ENCODE results near the gene ZNF599.
A peak's percentile ranks its signal among the peaks of the same experiment; 100 is the strongest.
"Not testable (repeated sequence)": the region's sequence is repeated elsewhere in the genome, so short reads cannot be mapped to it uniquely, and the experiment has no call there.

Gene ZNF599

GRCh38 chr19:34772697-34773554 lies at the start of gene ZNF599:
ZNF599 (minus strand) TSS chr19:34773215; CDS start chr19:34772841, 374 bp downstream.
- Histone ChIP-seq H3K27ac (peak within 1 kb of the TSS; percentile 46 to 90 (median 83)), H3K4me3 (peak within 1 kb of the TSS; percentile 54 to 86 (median 67))

DNA sequence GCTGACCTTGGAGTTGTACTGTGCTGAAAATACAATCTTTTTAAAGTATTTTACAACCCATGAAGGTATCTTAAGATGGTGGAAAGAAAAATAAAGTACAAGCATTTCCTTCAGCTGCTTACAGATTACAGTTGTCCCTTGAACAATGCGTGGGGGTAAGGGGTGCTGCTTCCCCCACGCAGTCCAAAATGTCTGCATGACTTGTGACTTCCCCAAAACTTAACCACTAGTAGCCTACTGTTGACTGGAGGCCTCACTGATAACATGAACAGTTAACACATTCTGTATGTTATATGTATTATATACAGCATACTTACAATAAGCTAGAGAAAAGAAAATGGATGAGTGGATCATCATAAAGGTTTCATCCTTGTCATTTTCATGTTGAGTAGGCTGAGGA lies 45.3 kb upstream of the ZNF599 start:
- Histone ChIP-seq H3K4me3 (no peak overlapping the region), H3K27ac (no peak overlapping the region)

DNA sequence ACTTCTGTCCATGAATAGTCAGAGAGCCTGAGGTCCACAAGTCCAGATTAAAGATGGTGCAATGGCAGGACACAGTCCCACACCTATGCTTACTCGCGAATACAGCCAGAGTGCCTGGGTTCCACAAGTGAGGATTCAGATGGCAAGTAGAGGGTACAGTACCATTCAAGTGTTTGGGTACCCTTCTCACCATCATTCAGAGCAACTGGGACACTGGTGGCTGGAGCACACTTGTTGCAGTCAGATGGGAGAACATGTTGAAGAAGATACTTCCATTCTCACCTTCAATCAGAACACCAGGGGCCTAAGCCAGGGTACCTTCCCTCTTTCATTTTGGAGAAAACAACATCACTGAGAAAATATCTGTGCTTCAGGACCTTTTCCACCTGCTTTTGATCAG lies 43.7 kb upstream of the ZNF599 start:
- Histone ChIP-seq H3K27ac (no peak overlapping the region), H3K4me3 (no peak overlapping the region)

DNA sequence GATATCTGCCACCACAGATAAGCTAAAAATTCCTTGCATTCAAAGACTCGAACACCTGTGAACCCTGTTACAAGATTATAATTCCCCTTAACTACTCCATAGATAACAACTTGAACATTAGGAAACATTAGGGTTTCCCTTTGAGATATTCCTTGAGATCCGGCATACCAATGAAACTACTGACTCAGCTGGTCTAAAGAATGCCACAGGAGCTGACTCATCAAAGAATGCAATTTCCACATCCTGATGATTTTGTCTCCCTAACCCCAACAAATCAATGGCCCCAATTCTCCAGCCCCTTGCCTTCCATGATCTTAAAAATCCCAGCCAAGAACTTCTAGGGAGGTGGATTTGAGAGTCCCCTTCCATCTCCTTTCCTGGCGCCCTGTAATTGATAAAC lies 35.6 kb upstream of the ZNF599 start:
- H3K4me3 ChIP-seq: no peak overlapping the region
- H3K27ac ChIP-seq: no peak overlapping the region

DNA sequence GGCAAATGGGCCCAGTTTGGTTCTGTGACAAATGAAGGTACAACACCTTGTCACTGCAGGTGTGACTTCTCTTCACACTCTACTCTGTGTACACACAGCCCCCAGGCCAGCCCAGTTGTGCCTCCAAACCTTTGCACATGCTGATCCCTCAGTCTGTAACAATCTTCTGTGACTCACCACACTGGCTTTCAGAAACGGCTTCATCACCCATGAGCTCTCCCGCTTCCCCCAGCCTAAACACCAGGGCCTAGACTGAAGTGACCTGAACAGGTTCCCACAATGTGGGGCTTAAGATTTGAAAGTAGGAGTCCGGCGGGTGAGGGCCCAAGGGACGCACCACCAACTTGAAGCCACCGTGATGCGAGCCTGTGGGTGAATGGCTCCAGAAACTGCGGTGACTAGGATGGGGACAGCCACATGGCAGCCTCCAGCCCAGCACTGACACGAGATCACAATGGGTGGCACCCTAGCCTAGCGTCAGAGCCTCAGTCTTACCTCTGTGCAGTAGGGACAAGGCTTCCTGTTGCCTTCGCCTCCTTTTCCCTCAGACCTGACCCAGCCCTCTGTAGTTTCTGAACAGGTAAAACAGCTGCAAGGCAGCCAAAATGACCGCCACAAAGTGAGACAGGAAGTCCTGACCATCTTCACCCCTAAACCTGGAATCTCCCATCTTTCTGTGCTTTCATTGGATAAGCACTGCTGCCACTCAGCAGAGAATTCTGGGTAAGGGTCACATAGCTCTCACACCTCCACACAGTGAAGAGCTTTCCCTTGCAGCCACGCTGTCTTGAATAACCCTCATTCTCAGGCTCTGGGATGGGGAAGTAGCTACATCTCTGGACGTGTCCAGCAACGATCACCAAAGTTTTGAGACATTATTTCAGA lies 34.2 kb upstream of the ZNF599 start:
- no peak overlapping the region for H3K4me3 ChIP-seq
- no peak overlapping the region for H3K27ac ChIP-seq

DNA sequence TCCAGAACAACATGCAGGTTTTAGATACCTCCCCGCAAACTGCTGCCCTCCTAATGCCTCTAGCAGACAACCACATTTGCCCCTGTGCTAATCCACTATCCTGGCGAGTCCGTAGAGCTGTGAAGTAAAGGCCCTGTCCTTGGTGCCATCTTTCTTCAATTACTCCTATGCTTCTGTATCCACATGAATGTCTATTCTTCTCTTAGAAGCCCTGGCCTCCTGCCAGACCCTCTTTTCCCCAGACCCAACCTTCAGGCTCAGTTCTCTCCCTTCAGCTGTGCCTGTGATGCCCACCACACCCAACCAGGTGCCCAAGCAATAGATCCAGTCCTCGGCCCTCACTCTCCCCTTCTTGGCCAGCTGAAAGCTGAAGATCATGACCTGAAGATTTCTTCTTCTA lies 31.1 kb upstream of the ZNF599 start:
- no peak overlapping the region for H3K4me3 ChIP-seq
- H3K27ac ChIP-seq: no peak overlapping the region

GRCh38 chr19:34796953-34797352 lies 23.9 kb upstream of the ZNF599 start:
- not testable (repeated sequence) for H3K4me3 ChIP-seq

GRCh38 chr19:34794066-34794960 lies 21.3 kb upstream of the ZNF599 start:
- Histone ChIP-seq H3K27ac (no peak overlapping the region), H3K4me3 (no peak overlapping the region)

More at GRCh38 chr19:34796953-34797352, 23.9 kb upstream of the ZNF599 start:
- not testable (repeated sequence) for H3K27ac ChIP-seq

DNA sequence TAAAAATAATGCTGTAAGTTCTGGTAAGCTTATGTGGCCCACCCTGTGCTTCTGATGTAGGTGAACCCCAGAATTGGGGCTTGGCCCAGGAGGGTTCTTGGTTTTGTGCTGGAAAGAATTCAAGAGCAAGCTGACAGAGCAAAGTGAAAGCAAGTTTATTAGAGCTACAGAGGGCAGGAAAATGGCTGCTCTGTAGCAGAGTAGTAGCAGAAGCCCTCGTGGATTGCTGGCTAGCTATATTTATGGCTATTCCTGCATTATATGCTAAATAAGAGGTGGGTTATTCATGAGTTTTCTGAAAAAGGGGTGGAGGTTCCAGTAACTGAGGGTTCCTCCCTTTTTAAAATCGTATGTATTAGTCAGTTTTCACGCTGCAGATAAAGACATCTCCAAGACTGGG lies 20.6 kb upstream of the ZNF599 start:
- H3K4me3 ChIP-seq: no peak overlapping the region

GRCh38 chr19:34788074-34788473 lies 15.1 kb upstream of the ZNF599 start:
- Histone ChIP-seq H3K4me3 (no peak overlapping the region), H3K27ac (no peak overlapping the region)

More for the DNA sequence above, 20.6 kb upstream of the ZNF599 start:
- no peak overlapping the region for H3K27ac ChIP-seq

DNA sequence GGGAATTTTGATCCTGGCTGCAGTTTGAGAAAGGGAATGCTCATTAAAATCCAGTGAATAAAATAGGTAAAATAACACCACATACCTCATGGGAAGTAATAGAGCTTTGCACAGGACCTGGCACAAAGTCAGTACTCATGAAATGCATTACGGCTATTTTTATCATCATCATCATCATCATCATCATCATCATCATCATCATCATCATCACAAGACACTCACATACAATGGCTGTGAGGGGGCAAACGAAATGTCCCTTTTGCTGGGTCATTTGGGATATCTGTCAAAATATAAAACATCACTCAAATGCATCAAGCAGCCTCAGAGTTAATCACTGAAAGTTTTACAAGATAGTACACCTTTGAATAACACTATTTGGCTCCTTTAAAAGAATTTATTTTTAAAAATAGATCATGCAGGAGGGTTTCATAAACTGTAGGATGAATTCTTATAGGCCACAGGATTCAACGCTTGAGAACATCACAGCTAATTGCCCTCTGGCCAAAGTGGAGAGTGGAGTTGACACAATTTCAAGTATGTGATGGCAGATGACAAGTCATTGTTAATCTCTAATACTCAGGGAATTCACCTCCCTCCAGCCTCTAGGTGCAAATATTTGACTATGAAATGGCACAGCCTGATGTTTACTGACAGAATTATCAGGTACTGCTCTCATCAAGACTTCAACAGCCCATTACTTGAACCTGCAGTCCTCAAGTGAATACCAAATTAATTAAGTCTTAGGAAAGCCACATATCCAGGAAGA lies 14.2 kb upstream of the ZNF599 start:
- Histone ChIP-seq H3K4me3 (no peak overlapping the region), H3K27ac (no peak overlapping the region)

- Histone ChIP-seq H3K4me3 (no peak overlapping the region), H3K27ac (no peak overlapping the region)
Observed at GRCh38 chr19:34786236-34786635, 13.2 kb upstream of the ZNF599 start.

DNA sequence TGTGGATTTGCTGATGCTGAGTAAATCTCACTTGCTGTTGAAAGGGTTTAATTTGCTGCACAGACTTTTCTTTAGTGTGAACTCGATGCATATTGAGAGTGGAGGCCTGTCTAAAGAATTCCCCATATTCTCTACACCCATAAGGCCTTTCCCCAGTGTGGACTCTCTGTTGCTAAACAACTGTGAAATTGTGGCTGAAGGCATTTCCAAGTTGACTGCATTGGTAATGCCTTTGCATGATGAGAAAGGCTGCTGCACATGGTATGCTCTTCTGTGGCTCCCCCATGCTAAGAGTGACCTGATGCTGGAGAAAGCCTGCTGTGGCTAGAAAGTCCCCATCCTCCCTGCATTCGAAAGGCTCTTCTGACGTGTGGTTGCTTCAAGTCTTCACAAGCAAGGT lies 6.6 kb upstream of the ZNF599 start:
- Histone ChIP-seq H3K27ac (no peak overlapping the region), H3K4me3 (no peak overlapping the region)

DNA sequence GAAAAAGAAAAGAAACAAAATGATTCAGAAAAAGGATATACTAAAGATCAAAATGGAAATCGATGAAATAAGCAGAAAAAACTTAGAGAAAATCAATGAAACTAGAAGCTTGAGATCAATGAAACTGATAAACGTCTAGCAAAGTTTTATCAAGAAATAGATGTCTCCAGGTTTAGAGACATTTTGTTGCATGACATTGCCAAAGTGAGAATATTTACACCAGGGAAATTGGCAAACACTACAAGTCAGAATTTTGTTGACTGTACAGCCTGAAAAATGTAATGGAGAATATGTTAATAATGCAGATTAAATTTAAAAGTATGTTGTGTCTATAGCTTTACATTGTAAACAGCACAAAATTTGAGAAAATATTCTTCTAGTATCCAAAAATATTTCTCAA lies 5.3 kb upstream of the ZNF599 start:
- no peak overlapping the region for H3K27ac ChIP-seq
- no peak overlapping the region for H3K4me3 ChIP-seq

DNA sequence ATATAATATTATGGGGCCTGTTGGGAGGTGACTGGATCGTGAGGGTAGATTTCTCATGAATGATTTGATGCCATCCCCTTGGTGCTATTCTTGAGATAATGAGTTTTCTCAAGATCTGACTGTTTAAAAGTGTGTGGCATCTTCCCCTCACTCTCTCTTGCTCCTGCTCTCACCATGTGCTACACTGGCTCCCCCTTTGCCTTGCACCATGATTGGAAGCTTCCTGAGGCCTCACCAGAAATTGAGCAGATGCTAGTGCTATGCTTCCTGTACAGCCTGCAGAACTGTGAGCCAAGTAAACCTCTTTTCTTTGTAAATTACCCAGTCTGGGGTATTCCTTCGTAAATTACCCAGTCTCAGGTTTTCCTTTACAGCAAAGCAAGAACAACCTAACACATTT lies 1.8 kb upstream of the ZNF599 start:
- H3K27ac ChIP-seq: no peak overlapping the region
- H3K4me3 ChIP-seq: no peak overlapping the region

GRCh38 chr19:34773555-34773864 lies 495 bp upstream of the ZNF599 start:
- Histone ChIP-seq H3K4me3 (peak overlapping the region in 4 of 7 experiments; percentile 54 to 86 (median 64)), H3K27ac (no peak overlapping the region)

GRCh38 chr19:34767951-34768350 lies 5.1 kb downstream of the ZNF599 start:
- Histone ChIP-seq H3K4me3 (no peak overlapping the region), H3K27ac (no peak overlapping the region)

DNA sequence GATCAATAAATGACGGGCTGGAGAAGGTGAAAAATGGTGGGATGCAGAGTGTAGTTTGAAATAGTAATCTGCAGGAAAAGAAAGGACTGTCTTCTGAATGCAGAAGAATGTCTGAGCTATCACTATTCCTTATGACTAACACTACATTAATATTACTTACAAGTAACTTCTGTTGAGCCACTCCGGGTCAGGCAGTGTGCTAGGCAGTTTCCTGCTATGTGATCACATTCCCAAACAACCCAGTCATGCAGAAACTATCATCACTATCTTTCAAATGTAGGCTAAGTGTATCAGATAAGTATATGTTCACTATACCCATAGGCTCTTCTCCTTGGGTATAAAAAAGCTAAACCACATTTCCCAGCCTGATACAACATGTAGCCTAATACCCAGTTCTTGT lies 6.6 kb downstream of the ZNF599 start:
- Histone ChIP-seq H3K4me3 (no peak overlapping the region), H3K27ac (no peak overlapping the region)

- H3K4me3 ChIP-seq: no peak overlapping the region
- H3K27ac ChIP-seq: no peak overlapping the region
Observed at GRCh38 chr19:34759218-34759917, 13.6 kb downstream of the ZNF599 start.
